Stimulated activated memory B cell treated with anti-CD40 and anti-IgM and Interleukin-4, amounts not matched to agents 10 μg/mL and 1 μg/mL and 100 μg/mL, for 72 hours (primary cell): ENCODE data around the gene NMT1.

Experiments
- ATAC-seq: fragments of 150-1000 bp; cut with Tn5 transposase; 2 replicates; pipeline ENCODE4 v1.10.0; 2021
- H3K27ac Mint-ChIP-seq: one replicate; pipeline ENCODE4 v1.8.0; 2022; ENCODE audit warnings: mild to moderate bottlenecking, mixed read lengths
- H3K27me3 Mint-ChIP-seq: one replicate; pipeline ENCODE4 v1.8.0; 2022; ENCODE audit warnings: mixed read lengths
- H3K36me3 Mint-ChIP-seq: one replicate; pipeline ENCODE4 v1.8.0; 2022; ENCODE audit warnings: mixed read lengths
- H3K4me1 Mint-ChIP-seq: one replicate; pipeline ENCODE4 v1.8.0; 2022; ENCODE audit warnings: mixed read lengths
- H3K4me3 Mint-ChIP-seq: one replicate; pipeline ENCODE4 v1.8.0; 2022; ENCODE audit warnings: mild to moderate bottlenecking, moderate library complexity, mixed read lengths
- H3K9me3 Mint-ChIP-seq: one replicate; pipeline ENCODE4 v1.8.0; 2022; ENCODE audit warnings: mixed read lengths

Gene NMT1

DNA sequence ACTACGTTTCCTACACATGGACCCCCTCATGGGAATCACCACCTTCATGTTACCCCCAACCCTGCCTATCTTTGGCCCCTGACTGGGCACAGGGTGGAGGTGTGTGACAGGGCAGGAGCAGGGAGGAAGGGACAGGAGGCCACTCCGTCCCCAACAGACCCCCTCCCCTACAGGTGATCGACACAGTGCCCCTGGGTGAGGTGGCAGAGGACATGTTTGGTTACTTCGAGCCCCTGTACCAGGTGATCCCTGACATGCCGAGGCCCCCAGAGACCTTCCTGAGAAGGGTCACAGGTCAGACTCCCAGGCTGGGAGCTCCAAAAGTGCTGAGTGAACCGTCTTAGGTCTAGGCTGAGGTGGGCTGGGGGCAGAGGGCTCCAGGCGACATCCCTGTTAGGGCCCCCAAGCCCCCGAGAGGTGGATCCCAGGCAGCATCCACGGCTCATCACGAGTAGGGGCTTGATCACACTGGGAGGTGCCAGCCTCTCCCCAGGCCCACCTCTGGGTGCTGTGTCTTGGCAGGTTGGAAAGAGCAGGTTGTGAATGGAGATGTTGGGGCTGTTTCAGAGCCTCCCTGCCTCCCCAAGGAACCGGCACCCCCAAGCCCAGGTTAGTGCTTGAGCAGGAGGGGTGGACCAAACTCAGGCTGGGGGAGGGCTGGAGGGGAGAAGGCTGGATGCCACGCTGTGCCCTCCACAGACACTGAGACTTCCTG is 75.9 kb downstream of the NMT1 start:
- peak overlapping the region; percentile 93 for H3K4me3 Mint-ChIP-seq
- no peaks in the 10 kb centered on the region for H3K27me3 Mint-ChIP-seq
- peak overlapping the region; percentile 73 for H3K27ac Mint-ChIP-seq
- no peaks in the 10 kb centered on the region for H3K9me3 Mint-ChIP-seq
- peaks cover 13% of the 10 kb centered on the region for H3K4me1 Mint-ChIP-seq
- H3K36me3 Mint-ChIP-seq = peaks cover 8% of the 10 kb centered on the region
- ATAC-seq = no peak

DNA sequence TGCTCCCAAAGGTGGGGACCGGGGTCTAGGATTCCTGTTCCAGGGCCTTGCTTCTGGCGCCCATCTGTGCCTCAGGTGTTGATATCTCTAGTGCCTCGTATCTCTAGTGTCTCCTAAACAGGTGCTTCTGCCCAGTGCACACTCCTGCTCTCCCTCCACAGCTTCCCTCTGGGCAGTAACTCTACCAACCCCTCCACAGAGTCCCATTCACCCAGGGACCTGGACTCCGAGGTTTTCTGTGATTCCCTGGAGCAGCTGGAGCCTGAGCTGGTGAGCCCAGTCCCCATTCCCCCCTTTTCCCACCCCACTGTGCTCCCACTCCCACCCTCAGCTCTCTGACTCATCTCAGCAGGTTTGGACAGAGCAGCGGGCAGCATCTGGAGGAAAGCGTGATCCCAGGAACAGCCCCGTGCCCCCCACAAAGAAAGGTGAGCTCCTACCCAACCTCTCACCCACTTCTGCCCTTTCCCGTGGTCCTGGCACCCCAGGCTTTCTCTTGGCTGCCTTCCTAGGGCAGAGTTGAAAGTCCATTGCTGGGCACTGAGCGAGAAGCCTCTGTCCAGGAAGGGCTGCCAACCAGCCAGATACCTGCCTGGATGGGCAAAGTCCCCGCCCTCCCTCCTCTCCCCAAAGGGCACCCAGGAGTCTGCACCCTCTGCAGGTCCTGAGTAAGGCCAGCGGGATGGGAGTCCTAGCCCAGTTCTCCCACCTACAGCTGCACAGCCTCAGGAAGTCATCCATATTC is 76.6 kb downstream of the NMT1 start:
- no peak overlapping the region for H3K27ac Mint-ChIP-seq
- H3K4me3 Mint-ChIP-seq = peak overlapping the region; percentile 7
- H3K27me3 Mint-ChIP-seq = no peaks in the 10 kb centered on the region
- peaks cover 14% of the 10 kb centered on the region for H3K4me1 Mint-ChIP-seq
- H3K9me3 Mint-ChIP-seq = no peaks in the 10 kb centered on the region
- ATAC-seq = no peak
- H3K36me3 Mint-ChIP-seq = peaks cover 8% of the 10 kb centered on the region

DNA sequence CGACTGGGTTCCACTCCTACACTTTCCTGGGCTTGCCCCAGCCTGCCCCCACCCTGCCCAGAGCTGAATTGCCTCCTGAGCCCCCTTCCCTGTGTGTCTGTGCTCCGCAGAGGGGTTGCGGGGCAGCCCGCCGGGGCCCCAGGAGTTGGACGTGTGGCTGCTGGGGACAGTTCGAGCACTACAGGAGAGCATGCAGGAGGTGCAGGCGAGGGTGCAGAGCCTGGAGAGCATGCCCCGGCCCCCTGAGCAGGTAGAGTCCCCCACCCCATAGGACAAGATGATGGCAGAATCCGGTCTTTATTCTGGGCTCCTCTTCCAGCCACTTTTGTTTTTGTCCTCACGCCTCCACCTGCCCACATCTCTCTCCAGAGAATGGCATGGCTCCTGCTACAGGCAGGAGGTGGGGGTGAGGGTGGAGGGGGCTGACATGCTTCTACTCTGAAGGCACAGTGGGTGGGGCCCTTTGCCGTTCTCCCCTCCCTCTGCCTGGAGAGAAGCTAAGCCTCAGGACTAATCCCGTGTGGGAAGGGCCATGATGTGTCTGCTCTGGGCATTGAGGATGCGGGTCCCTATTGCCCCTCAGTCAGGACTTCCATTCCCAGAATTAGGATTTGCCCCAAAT is 77.9 kb downstream of the NMT1 start:
- no peak for ATAC-seq
- no peaks in the 10 kb centered on the region for H3K27me3 Mint-ChIP-seq
- peaks cover 8% of the 10 kb centered on the region for H3K36me3 Mint-ChIP-seq
- H3K4me1 Mint-ChIP-seq = peaks cover 27% of the 10 kb centered on the region
- H3K27ac Mint-ChIP-seq = no peak overlapping the region
- no peak overlapping the region for H3K4me3 Mint-ChIP-seq
- H3K9me3 Mint-ChIP-seq = no peaks in the 10 kb centered on the region

DNA sequence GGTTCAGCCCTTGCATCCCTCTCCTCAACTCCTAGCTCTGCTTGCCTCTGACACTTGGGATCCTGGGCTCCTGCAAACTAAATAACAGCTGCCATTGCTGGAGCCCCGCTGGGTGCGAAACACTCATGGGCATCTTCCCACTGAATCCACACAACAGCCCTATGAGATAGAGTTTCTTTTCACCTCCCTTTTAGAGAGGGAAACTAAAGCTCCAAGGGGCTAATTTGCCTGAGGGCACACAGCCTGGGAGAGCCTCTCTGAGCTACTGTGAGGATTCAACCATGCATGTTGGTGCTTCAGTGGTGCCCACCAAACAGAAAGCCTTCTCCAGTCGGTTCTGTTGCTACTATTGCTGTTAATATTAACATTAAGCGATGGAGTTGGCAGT is 78.4 kb downstream of the NMT1 start:
- H3K36me3 Mint-ChIP-seq = peaks cover 8% of the 10 kb centered on the region
- H3K27me3 Mint-ChIP-seq = no peaks in the 10 kb centered on the region
- H3K4me3 Mint-ChIP-seq = no peak overlapping the region
- H3K27ac Mint-ChIP-seq = no peak overlapping the region
- ATAC-seq = no peak
- H3K9me3 Mint-ChIP-seq = no peaks in the 10 kb centered on the region
- H3K4me1 Mint-ChIP-seq = peaks cover 28% of the 10 kb centered on the region

DNA sequence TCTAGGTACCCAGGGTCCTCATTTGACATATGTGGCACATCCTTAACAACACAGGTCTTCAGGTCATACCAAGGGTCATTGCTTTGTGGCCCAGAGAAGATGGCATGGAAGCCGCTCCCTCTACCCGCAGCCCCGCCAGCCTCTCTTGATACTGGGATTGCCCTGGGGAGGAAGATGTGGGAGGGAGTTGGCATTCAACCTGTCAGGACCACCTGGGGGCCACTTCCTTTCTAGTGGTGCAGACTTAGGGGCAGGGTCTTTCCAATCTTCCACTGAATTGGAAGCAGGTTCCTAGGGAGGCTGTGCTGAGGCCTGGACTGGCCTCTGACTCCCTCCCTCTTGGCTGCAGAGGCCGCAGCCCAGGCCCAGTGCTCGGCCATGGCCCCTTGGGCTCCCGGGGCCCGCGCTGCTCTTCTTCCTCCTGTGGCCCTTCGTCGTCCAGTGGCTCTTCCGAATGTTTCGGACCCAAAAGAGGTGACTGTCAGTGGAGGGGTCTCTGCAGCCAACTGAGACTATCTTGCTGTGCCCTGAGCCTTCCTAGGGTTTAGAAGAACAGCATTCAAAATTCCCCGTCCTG is 82.1 kb downstream of the NMT1 start:
- Mint-ChIP-seq H3K27ac (peak overlapping the region; percentile 86), H3K27me3 (no peaks in the 10 kb centered on the region), H3K4me3 (peak overlapping the region; percentile 88), H3K4me1 (peaks cover 45% of the 10 kb centered on the region), H3K9me3 (no peaks in the 10 kb centered on the region), H3K36me3 (peaks cover 8% of the 10 kb centered on the region)
- no peak for ATAC-seq

DNA sequence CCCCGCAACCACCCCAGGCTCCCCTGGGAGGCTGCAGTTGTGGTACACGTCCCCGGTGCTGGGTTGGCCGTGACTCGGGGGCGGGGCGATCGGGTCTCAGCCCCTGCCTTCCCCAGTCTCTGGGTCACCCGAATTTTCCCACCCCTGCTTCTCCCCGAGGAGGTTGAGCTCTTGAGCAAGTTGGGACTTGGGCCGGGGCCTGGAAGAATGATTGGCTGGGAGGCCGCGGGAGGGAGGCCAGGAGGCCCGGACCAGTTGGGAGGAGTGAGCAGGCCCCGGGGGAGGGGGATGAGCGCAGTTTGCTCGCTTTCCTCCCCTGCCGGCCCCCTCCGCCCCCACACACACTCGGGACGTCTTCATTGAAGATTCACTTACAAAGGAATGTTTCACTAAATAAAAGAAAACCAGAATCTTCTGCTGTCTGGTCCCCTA is 82.7 kb downstream of the NMT1 start:
- no peaks in the 10 kb centered on the region for H3K9me3 Mint-ChIP-seq
- ATAC-seq = no peak
- H3K27ac Mint-ChIP-seq = peak overlapping the region; percentile 86
- H3K27me3 Mint-ChIP-seq = no peaks in the 10 kb centered on the region
- peaks cover 45% of the 10 kb centered on the region for H3K4me1 Mint-ChIP-seq
- peak overlapping the region; percentile 88 for H3K4me3 Mint-ChIP-seq
- peaks cover 8% of the 10 kb centered on the region for H3K36me3 Mint-ChIP-seq

DNA sequence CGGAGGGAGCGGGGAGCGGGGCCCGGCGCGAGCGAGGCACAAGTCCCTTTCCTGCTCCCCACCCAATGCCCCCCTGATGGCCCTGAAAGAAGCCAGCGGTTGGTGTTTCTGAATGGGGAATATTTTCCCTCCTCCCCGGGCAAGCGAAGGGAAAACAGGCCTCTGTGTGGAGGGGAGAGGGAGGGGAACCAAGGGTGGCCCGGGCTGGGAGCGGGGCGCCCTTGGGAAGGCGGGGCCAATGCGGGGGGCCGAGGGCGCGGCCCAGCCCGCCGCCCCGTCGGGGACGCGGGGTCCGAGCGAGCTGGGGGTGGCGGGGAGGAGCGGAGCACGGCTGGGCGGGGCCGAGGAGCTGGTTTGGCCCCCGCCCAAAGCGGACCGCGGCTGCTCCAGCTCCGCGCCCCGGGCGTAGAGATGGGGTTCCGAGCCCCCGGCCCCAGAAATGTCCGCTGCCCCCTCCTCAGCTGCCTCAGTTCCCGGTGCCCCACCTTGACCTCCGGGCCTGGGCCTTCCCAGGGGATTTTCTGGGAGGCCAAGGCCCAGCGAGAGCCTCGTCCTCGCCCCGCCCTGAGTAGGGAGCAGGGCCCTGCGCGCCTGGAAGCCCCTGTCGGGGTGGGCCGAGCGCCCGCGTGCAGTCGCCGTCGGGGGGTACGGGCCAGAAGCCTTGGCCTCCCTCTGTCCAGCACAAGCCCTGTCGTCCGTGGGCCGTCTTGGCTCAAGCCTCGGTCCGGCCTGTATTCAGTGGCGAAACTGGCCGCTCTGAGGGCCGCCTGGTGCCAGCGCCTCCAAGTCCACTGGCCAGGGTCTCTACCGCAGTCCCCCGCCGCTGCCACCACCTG is 83.3 kb downstream of the NMT1 start:
- ATAC-seq = no peak
- H3K4me1 Mint-ChIP-seq = peaks cover 52% of the 10 kb centered on the region
- peak overlapping the region; percentile 86 for H3K27ac Mint-ChIP-seq
- H3K9me3 Mint-ChIP-seq = no peaks in the 10 kb centered on the region
- H3K36me3 Mint-ChIP-seq = peaks cover 12% of the 10 kb centered on the region
- peak overlapping the region; percentile 88 for H3K4me3 Mint-ChIP-seq
- H3K27me3 Mint-ChIP-seq = no peaks in the 10 kb centered on the region

DNA sequence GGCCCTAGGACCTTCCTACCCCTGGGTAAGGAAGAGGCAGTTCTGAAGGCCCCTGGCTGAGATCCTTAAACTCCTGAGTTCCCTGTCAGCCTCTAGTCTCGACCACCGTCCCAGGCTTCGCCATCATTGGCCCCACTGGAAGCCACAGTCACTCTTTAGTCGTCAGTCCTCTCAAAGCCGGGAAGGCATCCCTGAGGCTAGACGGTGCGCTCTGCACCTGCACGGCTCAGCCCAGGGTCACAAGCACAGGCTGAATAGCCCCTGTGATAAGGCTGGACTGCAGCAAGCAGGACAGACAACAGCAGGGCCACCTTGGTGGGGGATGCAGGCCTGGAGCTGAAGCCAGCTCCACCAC is 83.9 kb downstream of the NMT1 start:
- H3K27me3 Mint-ChIP-seq = no peaks in the 10 kb centered on the region
- peaks cover 58% of the 10 kb centered on the region for H3K4me1 Mint-ChIP-seq
- no peak for ATAC-seq
- peak overlapping the region; percentile 86 for H3K27ac Mint-ChIP-seq
- H3K4me3 Mint-ChIP-seq = peak overlapping the region; percentile 62
- peaks cover 18% of the 10 kb centered on the region for H3K36me3 Mint-ChIP-seq
- H3K9me3 Mint-ChIP-seq = no peaks in the 10 kb centered on the region

DNA sequence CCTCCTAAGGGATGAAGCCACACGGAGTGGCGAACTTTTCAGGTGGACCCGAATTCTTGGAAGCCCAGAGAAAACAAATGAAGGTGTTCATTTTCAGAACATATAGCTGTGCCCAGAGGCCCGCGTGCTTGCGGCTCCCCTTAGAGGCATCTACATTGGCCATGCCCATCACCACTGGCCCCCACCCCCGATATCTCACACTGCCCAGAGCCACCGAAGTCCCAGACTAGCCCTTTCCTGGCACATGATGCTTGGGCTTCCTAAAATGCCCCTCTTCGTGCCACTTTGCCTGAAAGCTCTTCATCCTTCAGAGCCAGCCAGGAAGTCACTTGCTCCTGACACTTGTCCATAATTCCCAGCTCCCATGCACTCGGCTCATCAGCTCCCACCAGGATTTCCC is 85.0 kb downstream of the NMT1 start:
- H3K4me3 Mint-ChIP-seq = peak overlapping the region; percentile 12
- H3K36me3 Mint-ChIP-seq = peaks cover 13% of the 10 kb centered on the region
- H3K9me3 Mint-ChIP-seq = no peaks in the 10 kb centered on the region
- peak overlapping the region; percentile 99 for H3K27ac Mint-ChIP-seq
- H3K4me1 Mint-ChIP-seq = peaks cover 64% of the 10 kb centered on the region
- no peak for ATAC-seq
- no peaks in the 10 kb centered on the region for H3K27me3 Mint-ChIP-seq

DNA sequence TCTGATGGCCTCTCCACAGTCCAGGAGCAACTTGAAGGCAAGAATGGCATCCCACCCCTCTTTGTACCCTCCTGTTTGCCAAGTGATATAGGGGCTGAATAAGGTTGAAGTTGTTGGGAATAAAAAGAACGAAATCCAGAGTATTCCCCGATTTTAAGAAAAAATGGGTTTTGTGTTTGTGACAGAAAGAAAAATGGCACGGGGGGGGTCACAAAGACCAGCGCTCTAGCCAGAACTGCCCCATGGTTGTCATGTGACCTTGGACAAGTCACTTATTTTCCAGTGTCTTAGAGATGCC is 85.4 kb downstream of the NMT1 start:
- Mint-ChIP-seq H3K27me3 (no peaks in the 10 kb centered on the region), H3K27ac (peak overlapping the region; percentile 99), H3K4me1 (peaks cover 68% of the 10 kb centered on the region), H3K4me3 (peak overlapping the region; percentile 98), H3K36me3 (peaks cover 11% of the 10 kb centered on the region), H3K9me3 (no peaks in the 10 kb centered on the region)
- no peak for ATAC-seq

DNA sequence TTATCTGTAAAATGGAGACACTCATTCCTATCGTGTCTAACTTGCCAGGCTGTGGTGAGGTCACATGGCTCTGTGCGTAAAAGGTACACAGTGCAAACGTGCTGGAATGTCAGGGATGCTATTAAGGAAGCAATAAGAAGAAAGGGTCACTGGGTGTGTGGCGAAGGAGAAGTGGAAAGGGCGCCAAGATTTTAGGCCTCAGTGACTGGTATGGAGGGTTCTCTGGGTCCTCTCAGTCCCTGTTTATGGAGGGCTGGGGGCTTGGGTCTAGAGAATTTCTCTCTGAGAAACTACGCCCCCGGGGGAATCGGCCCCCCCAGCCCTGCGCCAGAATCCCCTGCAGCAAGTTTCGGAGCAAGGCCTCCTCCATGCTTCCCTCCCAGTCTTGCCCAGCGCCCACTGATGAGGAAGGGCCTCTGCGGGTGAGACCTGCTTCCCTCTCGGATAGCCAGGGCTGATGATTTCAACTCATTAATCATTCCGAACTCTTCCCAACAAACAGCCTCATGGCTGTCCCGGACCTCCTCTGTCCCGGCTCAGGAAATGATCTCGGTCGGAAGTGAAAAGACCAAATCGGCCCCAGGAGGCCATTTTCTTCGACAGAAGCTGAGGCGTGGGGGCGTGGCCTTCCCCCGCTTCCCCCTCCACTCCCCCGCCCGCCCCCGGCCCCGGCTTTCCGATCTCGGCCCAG is 85.9 kb downstream of the NMT1 start:
- peak overlapping the region; percentile 98 for H3K4me3 Mint-ChIP-seq
- peaks cover 71% of the 10 kb centered on the region for H3K4me1 Mint-ChIP-seq
- H3K9me3 Mint-ChIP-seq = no peaks in the 10 kb centered on the region
- peak overlapping the region; percentile 99 for H3K27ac Mint-ChIP-seq
- no peaks in the 10 kb centered on the region for H3K27me3 Mint-ChIP-seq
- H3K36me3 Mint-ChIP-seq = peaks cover 11% of the 10 kb centered on the region
- peak; percentile 6 for ATAC-seq

DNA sequence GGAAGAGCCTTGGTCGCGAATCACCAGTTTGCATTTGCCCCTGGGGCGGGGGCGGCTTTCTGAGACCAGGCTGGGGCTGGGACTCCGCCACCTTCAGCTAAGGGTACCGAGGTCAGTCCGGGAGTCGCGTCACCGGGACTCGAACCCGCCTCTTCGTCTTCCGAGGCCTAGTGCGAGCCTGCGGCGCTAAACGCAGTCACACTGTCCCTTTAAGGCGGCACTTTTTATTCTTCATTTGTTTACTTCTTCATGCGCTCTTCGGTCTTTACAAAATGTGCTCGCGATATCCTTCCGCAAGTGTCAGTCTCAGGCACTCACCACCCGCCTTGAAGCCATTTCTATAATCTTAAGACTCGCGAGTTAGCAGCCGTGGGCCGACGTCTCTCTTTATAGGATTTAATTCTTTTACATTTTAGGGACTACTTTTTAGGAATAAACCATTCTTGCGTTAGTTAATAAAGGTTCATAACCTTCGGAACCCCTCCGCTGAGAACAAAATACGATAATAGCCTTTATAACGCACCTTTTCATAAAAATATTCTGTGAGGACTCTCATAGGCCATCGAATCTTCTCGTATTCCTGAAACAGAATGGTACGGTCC is 86.6 kb downstream of the NMT1 start:
- H3K9me3 Mint-ChIP-seq = no peaks in the 10 kb centered on the region
- peak overlapping the region; percentile 99 for H3K27ac Mint-ChIP-seq
- H3K4me1 Mint-ChIP-seq = peaks cover 76% of the 10 kb centered on the region
- H3K4me3 Mint-ChIP-seq = peak overlapping the region; percentile 98
- ATAC-seq = peak; percentile 59
- peaks cover 11% of the 10 kb centered on the region for H3K36me3 Mint-ChIP-seq
- H3K27me3 Mint-ChIP-seq = no peaks in the 10 kb centered on the region

DNA sequence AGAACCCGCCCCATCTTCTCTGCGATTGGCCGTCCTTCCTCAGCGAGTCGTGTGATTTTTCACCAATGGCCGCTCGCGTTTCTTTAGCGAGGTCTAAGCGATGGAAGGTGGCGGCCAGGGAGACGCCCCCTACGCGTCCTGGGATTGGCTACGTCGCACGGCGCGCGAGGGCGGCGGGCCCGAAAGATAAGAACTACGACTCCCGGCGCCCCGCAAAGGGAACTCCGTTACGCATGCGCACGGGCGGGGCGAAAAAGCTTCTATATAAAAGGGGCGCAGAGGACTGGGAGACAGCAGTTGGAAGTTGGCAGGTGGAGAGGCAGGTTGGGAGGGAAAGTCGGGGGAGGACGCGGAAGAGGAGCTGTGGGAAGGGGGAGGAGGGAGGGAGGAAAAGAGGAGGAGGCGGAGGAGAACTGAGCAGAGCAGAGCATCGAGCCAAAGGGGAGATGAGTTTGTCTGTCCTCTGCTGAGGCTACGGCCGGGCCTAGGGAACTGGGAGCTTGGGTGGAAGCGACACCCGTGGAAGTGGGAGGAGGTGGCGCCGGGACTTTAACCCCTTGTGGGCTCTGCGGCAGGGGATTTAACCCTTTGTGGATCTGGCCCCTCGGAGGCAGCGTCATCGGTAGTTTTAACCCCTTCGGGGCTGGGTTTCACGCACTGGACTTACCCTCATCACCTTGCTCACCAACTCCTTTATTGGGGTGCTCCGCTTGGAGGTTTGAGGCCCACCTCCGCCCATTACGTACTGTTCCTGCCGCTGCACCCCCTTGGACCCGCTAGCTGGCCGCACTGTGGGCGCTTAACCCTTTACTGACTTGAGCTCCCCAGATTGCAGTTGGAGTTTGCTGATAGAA is 87.3 kb downstream of the NMT1 start, which contains the start of gene HEXIM1:
Gene HEXIM1 (plus strand): TSS at position 293 of the 854 bp plus-strand sequence. CDS start 716 bp downstream, outside the sequence.
- Mint-ChIP-seq H3K4me1 (peaks cover 70% of the 10 kb centered on the region), H3K4me3 (peak within 1 kb of the TSS; percentile 98), H3K36me3 (peaks cover 11% of the 10 kb centered on the region), H3K9me3 (no peaks in the 10 kb centered on the region), H3K27ac (peak within 1 kb of the TSS; percentile 99), H3K27me3 (no peaks in the 10 kb centered on the region)
- ATAC-seq = peak; percentile 91
